Subcutaneous abdominal adipose tissue (tissue), 5 donors: ENCODE measurements around the gene PTGDS.

ENCODE experiments used
- H3K27ac ChIP-seq: one replicate; pipeline ENCODE4 v1.7.0; 2013; ENCODE audit warnings: low read depth, mild to moderate bottlenecking, inconsistent platforms, low read length, moderate library complexity
- H3K27me3 ChIP-seq, 5 donors: one replicate each; pipeline ENCODE4 v1.7.0; 2013; ENCODE audit warnings: low read length in 5 of 5, inconsistent platforms in 1 of 5; ENCODE audit not compliant: control insufficient read depth in 5 of 5, insufficient read depth in 4 of 5
- H3K36me3 ChIP-seq, 5 donors: one replicate each; pipeline ENCODE4 v1.7.0; 2013; ENCODE audit warnings: low read length in 5 of 5; ENCODE audit not compliant: control insufficient read depth in 5 of 5, insufficient read depth in 5 of 5
- H3K4me1 ChIP-seq, 5 donors: one replicate each; pipeline ENCODE4 v1.7.0; 2013; ENCODE audit warnings: low read length in 5 of 5, mild to moderate bottlenecking in 3 of 5, moderate library complexity in 1 of 5; ENCODE audit not compliant: control insufficient read depth in 5 of 5, insufficient read depth in 5 of 5
- H3K4me3 ChIP-seq, 5 donors: one replicate each; pipeline ENCODE4 v1.7.0; 2013; ENCODE audit warnings: low read length in 5 of 5, low read depth in 1 of 5
- H3K9ac ChIP-seq, 5 donors: one replicate each; pipeline ENCODE4 v1.7.0; 2013; ENCODE audit warnings: low read length in 5 of 5, mild to moderate bottlenecking in 4 of 5, moderate library complexity in 3 of 5
- H3K9me3 ChIP-seq, 5 donors: one replicate each; pipeline ENCODE4 v1.7.0; 2013; ENCODE audit warnings: low read length in 5 of 5; ENCODE audit not compliant: control insufficient read depth in 5 of 5
- donor health status: healthy.
- donor health status: healthy.
- donor health status: healthy.
- donor health status: healthy.
- donor health status: healthy.

PTGDS gene

DNA sequence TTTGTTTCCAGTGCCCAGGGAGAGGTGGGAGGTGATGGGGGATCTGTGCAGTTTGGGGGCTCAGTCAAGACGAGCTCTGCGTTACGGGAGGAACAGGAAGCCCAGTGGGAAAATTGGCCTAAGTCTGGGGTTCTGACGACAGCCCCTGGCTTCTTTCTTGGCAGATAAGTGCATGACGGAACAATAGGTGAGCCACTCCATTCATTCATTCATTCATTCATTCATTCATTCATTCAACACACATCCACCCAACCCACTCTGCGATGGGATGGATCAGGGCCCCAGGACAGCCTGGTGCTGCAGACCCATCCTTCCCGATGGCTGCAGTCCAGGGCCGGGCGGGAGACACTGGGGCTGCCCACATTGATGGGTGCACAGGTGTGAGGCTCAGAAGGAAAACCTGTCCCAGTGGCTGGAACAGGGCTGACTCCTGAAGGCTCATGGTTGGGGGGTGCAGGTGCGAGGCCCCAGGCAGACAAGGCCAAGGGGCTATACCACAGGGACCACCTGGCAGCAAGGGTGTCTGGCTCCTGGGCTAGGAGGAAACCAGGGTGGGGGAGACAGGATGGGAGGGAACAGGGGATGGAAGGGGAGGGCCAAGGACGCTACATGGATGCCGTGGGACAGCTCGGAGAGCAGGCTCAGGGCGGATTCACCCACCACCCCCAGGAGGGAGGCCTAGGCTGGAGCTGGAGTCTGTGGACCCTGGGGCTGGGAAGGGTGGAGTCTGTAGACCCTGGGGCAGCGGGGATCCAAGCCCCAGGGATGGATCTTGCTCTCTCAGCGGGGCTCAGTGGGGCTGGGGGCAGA, 3.6 kb downstream of the PTGDS start:
- peaks cover 0 to 59% (median 31%) of the 10 kb centered on the region in 5 donors for H3K4me1 ChIP-seq
- H3K27me3 ChIP-seq = peaks cover 10 to 38% (median 21%) of the 10 kb centered on the region in 5 donors
- H3K27ac ChIP-seq = no peak overlapping the region

DNA sequence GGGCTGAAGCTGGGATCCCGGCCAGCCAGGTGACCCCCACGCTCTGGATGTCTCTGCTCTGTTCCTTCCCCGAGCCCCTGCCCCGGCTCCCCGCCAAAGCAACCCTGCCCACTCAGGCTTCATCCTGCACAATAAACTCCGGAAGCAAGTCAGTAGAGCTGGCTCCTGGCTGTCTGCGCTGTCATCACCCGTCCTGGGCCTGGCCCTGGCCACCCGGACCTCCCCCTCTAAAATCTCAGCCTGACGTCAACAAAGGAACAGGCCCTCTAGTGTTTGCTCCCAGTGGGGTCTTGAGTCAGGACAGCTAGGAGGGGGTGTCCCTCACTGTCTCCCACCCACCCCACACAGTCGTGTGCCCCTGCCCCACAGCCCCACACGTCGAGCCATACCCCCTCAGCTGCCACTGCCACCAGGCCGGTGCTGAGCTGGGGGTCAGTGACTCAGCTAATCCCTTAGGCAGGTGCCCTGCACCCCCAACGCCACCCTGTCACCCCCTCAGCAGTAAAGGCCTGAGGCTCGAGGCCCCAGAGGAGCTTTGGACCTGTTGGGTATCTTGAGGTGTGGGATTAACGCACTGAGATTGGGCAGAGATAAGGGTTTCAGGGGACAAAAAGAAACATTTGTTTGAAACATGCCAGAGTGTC, 4.4 kb downstream of the PTGDS start:
- Histone ChIP-seq H3K36me3 (no peaks in the 10 kb centered on the region), H3K9me3 (no peaks in the 10 kb centered on the region), H3K4me3 (no peak overlapping the region), H3K27ac (no peak overlapping the region), H3K27me3 (peaks cover 10 to 40% (median 21%) of the 10 kb centered on the region in 5 donors), H3K4me1 (peaks cover 0 to 52% (median 31%) of the 10 kb centered on the region in 5 donors), H3K9ac (no peak overlapping the region)

More for the DNA sequence above, 3.6 kb downstream of the PTGDS start:
- H3K4me3 ChIP-seq = no peak overlapping the region
- H3K9ac ChIP-seq = no peak overlapping the region
- no peaks in the 10 kb centered on the region for H3K9me3 ChIP-seq
- H3K36me3 ChIP-seq = no peaks in the 10 kb centered on the region

DNA sequence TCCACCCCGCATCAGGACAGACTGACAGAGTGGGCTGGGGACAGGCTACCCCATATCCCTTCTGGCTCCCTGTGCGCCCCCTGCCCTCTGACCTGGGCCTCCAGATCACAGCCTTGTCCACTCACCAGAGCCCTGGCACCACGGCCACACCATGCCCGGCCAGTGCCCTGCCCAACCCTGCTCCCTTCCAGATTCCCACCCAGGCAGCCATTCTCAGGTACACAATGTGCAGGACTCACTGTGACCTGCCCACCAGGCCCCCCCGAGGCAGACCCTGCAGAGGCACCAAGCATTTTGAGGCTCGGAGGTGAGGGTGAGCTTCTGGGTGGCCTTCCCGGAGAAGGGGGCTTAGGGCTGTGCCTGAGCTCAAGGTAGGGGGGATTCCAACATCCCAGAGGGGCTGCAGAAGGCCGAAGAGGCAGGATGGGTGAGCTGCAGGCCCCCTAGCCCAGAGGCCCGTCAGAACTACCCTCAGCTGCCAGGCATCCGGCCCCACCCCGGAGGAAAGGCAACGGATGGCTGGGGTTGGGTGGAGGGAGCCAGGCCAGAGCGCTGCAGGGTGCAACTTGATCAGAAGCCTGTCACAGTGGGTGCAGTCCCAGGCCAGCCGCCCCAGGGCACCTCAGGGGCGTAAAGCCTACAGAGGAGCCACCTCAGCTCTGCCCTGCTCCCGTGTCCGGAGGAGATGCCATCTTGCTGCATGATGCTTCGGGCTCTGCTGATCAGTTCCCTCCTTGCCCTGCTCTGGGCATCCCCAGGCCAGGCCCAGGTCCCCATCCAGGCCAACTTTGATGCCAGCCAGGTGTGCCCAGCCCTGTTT, 5.1 kb downstream of the PTGDS start, which contains the start of gene LCNL1:
Gene LCNL1, plus strand, starts transcription at position 762 of the 820 bp plus-strand sequence. CDS start 594 bp downstream, outside the sequence.
- peaks cover 0 to 46% (median 24%) of the 10 kb centered on the region in 5 donors for H3K4me1 ChIP-seq
- no peak within 1 kb of the TSS for H3K4me3 ChIP-seq
- H3K27ac ChIP-seq = no peak within 1 kb of the TSS
- H3K27me3 ChIP-seq = peaks cover 10 to 40% (median 21%) of the 10 kb centered on the region in 5 donors
- no peaks in the 10 kb centered on the region for H3K9me3 ChIP-seq
- H3K9ac ChIP-seq = peak within 1 kb of the TSS in 1 of 5 donors; percentile 20
- no peaks in the 10 kb centered on the region for H3K36me3 ChIP-seq

DNA sequence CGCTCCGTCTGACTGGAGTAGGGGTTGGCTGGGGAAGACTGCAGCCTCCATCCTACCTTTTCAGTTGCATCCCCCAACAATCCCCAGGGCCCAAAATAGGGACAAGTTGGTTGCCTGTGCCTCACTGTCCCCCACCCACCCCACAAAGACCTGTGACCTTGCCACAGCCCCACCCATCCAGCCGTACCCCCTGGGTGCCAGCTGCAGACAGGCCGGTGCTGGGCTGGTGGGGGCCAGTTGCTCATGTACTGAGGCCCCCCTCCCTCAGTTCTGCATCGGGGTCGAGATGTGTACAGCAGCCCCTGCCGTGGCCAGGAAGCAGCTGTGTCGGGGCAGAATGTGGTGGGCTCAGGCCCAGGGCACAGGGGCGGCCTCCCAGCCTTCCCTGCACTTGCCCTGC, 5.9 kb downstream of the PTGDS start:
- Histone ChIP-seq H3K4me1 (peaks cover 0 to 39% (median 17%) of the 10 kb centered on the region in 5 donors), H3K9ac (no peak overlapping the region), H3K27me3 (peaks cover 10 to 40% (median 21%) of the 10 kb centered on the region in 5 donors)

DNA sequence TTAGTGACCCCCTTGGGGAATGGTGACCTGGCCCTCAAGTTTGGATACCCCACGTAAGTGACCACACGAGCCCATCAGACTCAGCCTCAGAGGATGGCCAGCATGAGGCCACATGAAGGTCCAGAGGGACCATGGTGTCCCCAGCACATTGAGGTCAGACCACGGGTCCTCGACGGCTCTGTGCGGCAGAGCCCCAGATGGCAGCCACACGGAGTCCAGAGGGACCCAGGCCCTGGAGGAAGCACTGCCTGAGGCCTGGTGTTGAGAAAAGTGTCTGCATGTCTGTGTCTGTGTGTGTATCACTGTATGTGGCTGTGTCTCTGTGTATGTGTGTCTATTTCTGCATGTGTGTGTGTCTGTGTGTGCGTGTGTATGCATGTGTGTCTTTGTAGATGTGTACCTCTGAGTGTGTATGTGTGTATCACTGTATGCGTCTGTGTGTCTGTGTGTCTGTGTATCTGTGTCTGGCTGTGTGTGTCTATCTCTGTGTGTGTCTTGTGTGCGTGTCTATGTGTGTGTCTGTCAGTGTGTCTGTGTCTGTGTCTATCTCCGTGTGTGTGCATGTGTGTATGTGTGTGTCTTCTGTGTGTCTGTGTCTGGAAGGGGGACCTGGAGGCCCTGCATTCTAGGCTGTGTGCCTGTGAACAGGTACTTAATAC, 6.5 kb downstream of the PTGDS start:
- no peak overlapping the region for H3K4me3 ChIP-seq
- no peaks in the 10 kb centered on the region for H3K9me3 ChIP-seq
- H3K36me3 ChIP-seq = no peaks in the 10 kb centered on the region
- peaks cover 10 to 40% (median 21%) of the 10 kb centered on the region in 5 donors for H3K27me3 ChIP-seq
- H3K27ac ChIP-seq = no peak overlapping the region
- peaks cover 0 to 38% (median 16%) of the 10 kb centered on the region in 5 donors for H3K4me1 ChIP-seq
- no peak overlapping the region for H3K9ac ChIP-seq

More for the DNA sequence above, 5.9 kb downstream of the PTGDS start:
- H3K9me3 ChIP-seq = no peaks in the 10 kb centered on the region
- H3K27ac ChIP-seq = no peak overlapping the region
- H3K36me3 ChIP-seq = no peaks in the 10 kb centered on the region
- H3K4me3 ChIP-seq = no peak overlapping the region

DNA sequence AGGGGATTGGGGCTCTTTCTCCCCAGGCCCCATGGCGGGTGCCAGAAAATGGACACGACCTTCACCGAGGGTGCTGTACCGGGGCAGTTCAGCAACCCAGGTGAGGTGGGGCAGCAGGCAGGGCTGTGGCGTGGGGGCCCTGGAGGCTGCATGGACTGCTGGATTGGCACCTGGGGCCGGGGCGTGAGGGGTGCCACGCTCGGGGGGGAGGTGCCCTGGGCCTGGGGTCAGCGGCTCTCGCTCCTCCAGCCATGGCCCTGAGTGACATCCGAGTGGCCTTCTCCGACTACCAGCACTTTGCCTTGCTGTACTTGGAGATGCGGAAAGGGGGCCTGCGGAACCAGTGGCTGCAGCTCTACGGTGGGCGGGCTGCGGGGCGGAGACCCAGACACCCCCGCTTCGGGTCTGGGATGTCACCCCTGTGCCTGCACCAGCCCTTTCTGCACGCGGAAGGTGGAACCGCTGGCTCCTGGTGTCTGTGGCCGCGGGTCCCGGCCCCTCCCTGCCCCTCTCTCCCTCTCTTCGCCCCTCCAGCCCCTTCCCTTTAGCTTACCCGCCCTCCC, 7.2 kb downstream of the PTGDS start:
- peaks cover 0 to 32% (median 16%) of the 10 kb centered on the region in 5 donors for H3K4me1 ChIP-seq
- H3K9ac ChIP-seq = no peak overlapping the region
- H3K36me3 ChIP-seq = no peaks in the 10 kb centered on the region
- H3K27ac ChIP-seq = no peak overlapping the region
- no peaks in the 10 kb centered on the region for H3K9me3 ChIP-seq
- H3K27me3 ChIP-seq = peaks cover 10 to 40% (median 21%) of the 10 kb centered on the region in 5 donors
- no peak overlapping the region for H3K4me3 ChIP-seq

DNA sequence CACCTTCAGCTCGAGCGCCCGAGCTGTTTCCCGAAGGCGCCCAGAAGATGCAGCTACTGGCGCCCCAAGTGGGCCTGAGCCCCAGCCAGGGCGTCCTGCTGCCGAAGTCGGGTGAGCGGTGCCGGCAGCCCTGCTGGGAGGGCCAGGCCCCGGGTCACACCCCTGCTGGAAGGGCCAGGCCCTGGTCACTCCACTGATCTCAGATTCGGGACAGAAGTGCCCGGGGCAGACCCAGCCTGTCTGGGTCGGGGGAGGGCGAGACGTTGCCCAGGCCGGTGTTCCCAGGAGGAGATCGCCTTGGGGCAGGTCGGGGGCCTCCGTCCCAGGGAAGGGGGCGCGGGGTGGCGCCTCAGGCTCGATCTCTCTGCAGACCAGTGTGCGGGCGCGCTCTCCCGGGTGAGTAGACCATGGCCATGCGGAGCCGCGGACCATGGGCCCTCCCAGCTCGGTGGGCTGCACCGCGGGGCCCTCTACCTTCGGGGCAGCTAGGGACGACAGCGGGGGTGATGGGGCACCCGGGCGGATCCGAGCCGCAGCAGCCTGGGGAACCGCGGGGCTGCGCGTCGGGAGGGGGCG, 7.8 kb downstream of the PTGDS start:
- no peaks in the 10 kb centered on the region for H3K36me3 ChIP-seq
- H3K9ac ChIP-seq = no peak overlapping the region
- no peaks in the 10 kb centered on the region for H3K9me3 ChIP-seq
- peaks cover 10 to 40% (median 21%) of the 10 kb centered on the region in 5 donors for H3K27me3 ChIP-seq
- H3K4me3 ChIP-seq = no peak overlapping the region
- peaks cover 0 to 32% (median 16%) of the 10 kb centered on the region in 5 donors for H3K4me1 ChIP-seq
- H3K27ac ChIP-seq = no peak overlapping the region

DNA sequence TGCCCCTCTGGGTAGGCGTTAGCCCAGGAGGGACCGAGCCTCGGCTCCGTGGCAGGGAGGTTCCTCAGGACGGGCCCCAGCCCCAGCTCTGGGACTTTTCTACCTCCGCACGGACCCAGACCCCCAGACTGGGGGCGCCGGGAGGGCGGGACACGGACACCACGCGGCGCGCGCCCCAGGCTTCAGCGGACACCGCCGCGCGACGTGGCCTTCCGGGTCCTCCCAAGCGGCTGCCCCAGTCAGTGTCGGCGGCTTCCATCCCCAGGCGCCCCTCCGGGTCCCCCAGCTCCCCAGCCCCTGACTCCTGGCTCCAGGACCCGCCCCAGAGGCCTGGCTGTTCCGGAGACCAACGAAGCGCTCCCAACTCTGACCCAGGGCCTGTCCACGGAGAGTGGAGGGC, 8.5 kb downstream of the PTGDS start:
- Histone ChIP-seq H3K27ac (no peak overlapping the region), H3K9ac (no peak overlapping the region), H3K4me1 (peaks cover 0 to 28% (median 13%) of the 10 kb centered on the region in 5 donors), H3K4me3 (no peak overlapping the region), H3K27me3 (peaks cover 10 to 35% (median 21%) of the 10 kb centered on the region in 5 donors), H3K36me3 (no peaks in the 10 kb centered on the region), H3K9me3 (peaks cover 0 to 4% (median 0%) of the 10 kb centered on the region in 5 donors)

DNA sequence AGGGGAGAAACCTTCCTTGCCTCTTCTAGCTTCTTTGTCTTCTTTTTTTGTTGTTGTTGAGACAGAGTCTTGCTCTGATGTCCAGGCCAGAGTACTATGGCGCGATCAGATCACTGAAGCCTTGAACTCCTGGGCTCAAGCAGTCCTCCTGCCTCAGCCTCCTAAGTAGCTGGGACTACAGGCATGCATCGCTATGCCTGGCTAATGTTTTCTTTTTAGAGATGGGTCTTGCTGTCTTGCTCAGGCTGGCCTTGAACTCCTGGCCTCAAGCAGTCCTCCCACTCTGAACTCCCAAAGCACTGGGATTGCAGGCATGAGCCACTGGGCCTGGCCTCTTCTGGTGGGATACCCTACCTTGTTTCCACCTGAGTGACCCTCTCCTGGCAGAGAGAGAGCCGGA, 11.6 kb downstream of the PTGDS start:
- Histone ChIP-seq H3K36me3 (peaks cover 0 to 4% (median 1%) of the 10 kb centered on the region in 5 donors), H3K9me3 (peaks cover 0 to 4% (median 0%) of the 10 kb centered on the region in 5 donors), H3K4me1 (peaks cover 1 to 24% (median 12%) of the 10 kb centered on the region in 5 donors), H3K27ac (no peak overlapping the region), H3K27me3 (peaks cover 10 to 20% (median 16%) of the 10 kb centered on the region in 5 donors), H3K4me3 (no peak overlapping the region), H3K9ac (no peak overlapping the region)
